K562 (cell line): Measurements from ENCODE around the gene P4HB. TPM values are rescaled to one million over a fixed set of nuclear protein-coding genes. Genes with fewer than 3 reads are reported as not detected.

ENCODE experiments used
- CBX1 ChIP-seq: sonication (generic); IDR thresholded peaks from 2 replicates; pipeline ENCODE4 v1.6.1; 2016; ENCODE audit warnings: antibody characterized with exemption, low read depth, mild to moderate bottlenecking
- DMBX1 ChIP-seq: fragments of 250-450 bp; sonication (Bioruptor Pico); IDR thresholded peaks from 2 replicates; pipeline ENCODE4 v1.8.0; 2022; ENCODE audit warnings: inconsistent platforms, mild to moderate bottlenecking, moderate library complexity, borderline replicate concordance
- ETV1 ChIP-seq: fragments of 450-650 bp; conservative IDR thresholded peaks from 2 replicates; pipeline ENCODE4 v1.6.1; 2016; ENCODE audit warnings: missing genetic modification characterization, control low read depth, low read depth, missing compliant biosample characterization
- FOXK2 ChIP-seq, 2 experiments: fragments of 450-650 bp; IDR thresholded peaks in 1 of 2; conservative IDR thresholded peaks in 1 of 2; 2 replicates each; pipeline ENCODE4 v1.6.1; 2016; ENCODE audit warnings: low read depth in 2 of 2, mild to moderate bottlenecking in 1 of 2
- GATA2 ChIP-seq: sonication (generic); formaldehyde crosslinking; IDR thresholded peaks from 2 replicates; pipeline ENCODE4 v1.4.0; 2020; ENCODE audit warnings: mild to moderate bottlenecking, missing genetic modification reagents
- KDM5B ChIP-seq: fragments of 200-600 bp; sonication (generic); IDR thresholded peaks from 2 replicates; pipeline ENCODE4 v1.6.1; 2012; ENCODE audit warnings: low read depth, mild to moderate bottlenecking, moderate library complexity, low read length, control low read depth, inconsistent platforms; ENCODE audit not compliant: insufficient replicate concordance
- MCM5 ChIP-seq: fragments of 450-650 bp; IDR thresholded peaks from 2 replicates; pipeline ENCODE4 v1.6.1; 2016; ENCODE audit warnings: low read depth
- MYNN ChIP-seq, 2 experiments: sonication (generic); formaldehyde crosslinking in 1 of 2; IDR thresholded peaks; 2 replicates each; pipeline versions ENCODE4 v1.5.0 to v1.6.1; 2016 to 2020; ENCODE audit warnings: antibody characterized with exemption in 1 of 2, missing genetic modification reagents in 1 of 2
- NCOA1 ChIP-seq: fragments of 450-650 bp; IDR thresholded peaks from 2 replicates; pipeline ENCODE4 v1.6.1; 2016; ENCODE audit warnings: low read depth
- NEUROD1 ChIP-seq: fragments of 150-350 bp; IDR thresholded peaks from 2 replicates; pipeline ENCODE4 v1.6.1; 2014; ENCODE audit warnings: borderline replicate concordance, low read length, low read depth; ENCODE audit not compliant: partially characterized antibody
- PCBP1 ChIP-seq: fragments of 200-400 bp; formaldehyde crosslinking; IDR thresholded peaks from 2 replicates; pipeline ENCODE4 v1.6.1; 2018; ENCODE audit warnings: mild to moderate bottlenecking, low read depth, low read length; ENCODE audit not compliant: poor library complexity, severe bottlenecking
- PML ChIP-seq: IDR thresholded peaks from 2 replicates; pipeline ENCODE4 v1.6.1; 2012; ENCODE audit warnings: low read length, inconsistent platforms
- POLR3G ChIP-seq: IDR thresholded peaks from 2 replicates; pipeline ENCODE4 v1.6.1; 2011; ENCODE audit not compliant: insufficient read length, insufficient replicate concordance; ENCODE audit errors: extremely low read depth
- SETDB1 ChIP-seq: IDR thresholded peaks from one replicate; pipeline ENCODE4 v1.6.1; 2012; ENCODE audit warnings: low read length, control low read depth, inconsistent platforms
- TRIM28 ChIP-seq: fragments of 450-650 bp; IDR thresholded peaks from 2 replicates; pipeline ENCODE4 v1.6.1; 2017
- ZNF23 ChIP-seq: fragments of 250-450 bp; sonication (Bioruptor Pico); IDR thresholded peaks from 2 replicates; pipeline ENCODE4 v1.4.0; 2020; ENCODE audit warnings: mild to moderate bottlenecking
- ZNF263 ChIP-seq: sonication (generic); formaldehyde crosslinking; IDR thresholded peaks from 2 replicates; pipeline ENCODE4 v1.8.0; 2022; ENCODE audit warnings: mild to moderate bottlenecking, missing genetic modification reagents, borderline replicate concordance
- ZNF282 ChIP-seq: sonication (generic); formaldehyde crosslinking; IDR thresholded peaks from 2 replicates; pipeline ENCODE4 v1.8.1; 2023; ENCODE audit warnings: missing genetic modification reagents
- ZNF324 ChIP-seq: fragments of 250-450 bp; sonication (Bioruptor Pico); IDR thresholded peaks from 2 replicates; pipeline ENCODE4 v1.4.0; 2020; ENCODE audit warnings: mild to moderate bottlenecking
- ZNF668 ChIP-seq: fragments of 250-450 bp; sonication (Bioruptor Pico); IDR thresholded peaks from 2 replicates; pipeline ENCODE4 v1.8.0; 2022; ENCODE audit warnings: mild to moderate bottlenecking, inconsistent platforms
- polyA plus RNA-seq, 8 experiments: library from polyadenylated mRNA; depleted of rRNA in 4 of 8; stranded (reverse) in 5 of 8; unstranded in 3 of 8; fragments of >200 nt; fragmentation: Nextera tagmentation in 2 of 8; fragmentation: Illumina TruSeq in 1 of 8; extraction: Ambion mirVana in 2 of 8; extraction: Trizol in 1 of 8; gene quantifications; 2 replicates each; pipeline versions ENCODE4 v1.2.1 to v1.2.3, GENCODE V29; 2011 to 2014; ENCODE audit warnings: inconsistent platforms in 1 of 8, missing spikeins in 1 of 8
- total RNA-seq, 7 experiments: library from RNA; depleted of rRNA in 6 of 7; stranded (reverse); fragments of >200 nt in 6 of 7; fragmentation: Illumina TruSeq in 2 of 7; extraction: Trizol in 2 of 7; gene quantifications; 2 replicates each; pipeline versions ENCODE4 v1.2.1 to v1.2.3, GENCODE V29; 2011 to 2021; ENCODE audit warnings: low replicate concordance in 1 of 7
- TF ChIP-seq, protein P1 (sequence below): fragments of 450-650 bp; IDR thresholded peaks from 2 replicates; pipeline ENCODE4 v1.6.1; 2014; ENCODE audit warnings: low read depth, mild to moderate bottlenecking, moderate library complexity, borderline replicate concordance
- TF ChIP-seq, protein P2 (sequence below): sonication (generic); formaldehyde crosslinking; IDR thresholded peaks from 2 replicates; pipeline ENCODE4 v1.4.0; 2020; ENCODE audit warnings: mild to moderate bottlenecking, missing genetic modification reagents
- TF ChIP-seq, protein P3 (sequence below): fragments of 250-450 bp; sonication (Bioruptor Pico); IDR thresholded peaks from 2 replicates; pipeline ENCODE4 v1.4.0; 2020; ENCODE audit warnings: mild to moderate bottlenecking, moderate library complexity

The P4HB gene
- total and polyA plus RNA-seq, 9 of the 15 experiments (the other 6 are each of a cell fraction or from before 2014, with no cell fraction given): 4.4 to 645 (median 325) TPM

DNA sequence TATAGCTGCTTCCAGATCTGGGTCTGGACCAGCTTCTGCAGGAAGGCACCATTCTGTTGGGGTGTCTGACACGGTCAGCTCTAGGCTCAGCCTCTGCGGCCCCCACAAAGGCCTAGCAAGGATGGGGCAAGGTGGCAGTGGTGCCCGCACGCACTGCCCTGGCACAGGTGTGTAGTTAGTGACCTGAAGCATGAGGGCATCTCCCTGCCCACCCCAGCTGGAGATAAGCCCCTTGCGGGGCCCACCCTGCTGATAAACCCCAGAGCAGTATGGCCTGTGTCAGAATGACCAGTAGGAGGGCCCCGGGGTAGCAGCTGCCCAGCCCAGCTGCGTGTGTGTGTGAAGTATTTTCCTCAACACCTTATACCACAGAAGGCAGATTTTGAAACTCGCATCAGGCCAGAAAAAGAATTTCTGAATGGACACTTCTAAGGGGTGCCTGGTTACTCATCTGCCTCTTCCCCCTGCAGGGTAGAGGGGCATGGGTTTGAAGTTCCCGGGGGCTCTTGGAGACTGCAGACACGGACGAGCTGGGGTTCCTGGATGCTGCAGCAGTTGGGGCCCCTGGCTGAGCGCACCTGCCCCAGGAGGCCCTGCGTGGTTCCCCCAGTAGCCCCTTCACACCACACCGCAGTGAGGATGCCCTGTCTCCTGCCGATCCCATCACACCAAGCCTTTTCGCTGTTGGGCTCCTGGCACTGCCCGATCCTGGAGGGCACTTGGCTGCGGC lies 6.3 kb upstream of the P4HB start (continued):
- TF ChIP-seq ZNF282 (CRISPR knock-in tag) (no peak), MCM5 (no peak), NCOA1 (no peak), ZNF324 (no peak), TRIM28 (no peak), ZNF668 (CRISPR knock-in tag) (no peak), NEUROD1 (no peak), PCBP1 (no peak), ETV1 (tag) (no peak), FOXK2 (conservative IDR thresholded peaks at IDR 0.05 in 1 of 2, IDR thresholded peaks at IDR 0.05 in 1 of 2; ENCODE audit: low read depth in 2 of 2) (no peak), ZNF23 (CRISPR knock-in tag) (no peak), PML (peak; percentile 19), SETDB1 (no peak), CBX1 (no peak; the same call in none of the 2 replicates), MYNN (IDR thresholded peaks at IDR 0.05) (peak; percentile 89), MYNN (CRISPR knock-in tag; IDR thresholded peaks at IDR 0.05) (no peak), GATA2 (no peak), KDM5B (no peak), ZNF263 (no peak), POLR3G (no peak), DMBX1 (CRISPR knock-in tag) (no peak)
- TF ChIP-seq, protein P1, sequence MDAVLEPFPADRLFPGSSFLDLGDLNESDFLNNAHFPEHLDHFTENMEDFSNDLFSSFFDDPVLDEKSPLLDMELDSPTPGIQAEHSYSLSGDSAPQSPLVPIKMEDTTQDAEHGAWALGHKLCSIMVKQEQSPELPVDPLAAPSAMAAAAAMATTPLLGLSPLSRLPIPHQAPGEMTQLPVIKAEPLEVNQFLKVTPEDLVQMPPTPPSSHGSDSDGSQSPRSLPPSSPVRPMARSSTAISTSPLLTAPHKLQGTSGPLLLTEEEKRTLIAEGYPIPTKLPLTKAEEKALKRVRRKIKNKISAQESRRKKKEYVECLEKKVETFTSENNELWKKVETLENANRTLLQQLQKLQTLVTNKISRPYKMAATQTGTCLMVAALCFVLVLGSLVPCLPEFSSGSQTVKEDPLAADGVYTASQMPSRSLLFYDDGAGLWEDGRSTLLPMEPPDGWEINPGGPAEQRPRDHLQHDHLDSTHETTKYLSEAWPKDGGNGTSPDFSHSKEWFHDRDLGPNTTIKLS: no peak
- TF ChIP-seq, protein P2, sequence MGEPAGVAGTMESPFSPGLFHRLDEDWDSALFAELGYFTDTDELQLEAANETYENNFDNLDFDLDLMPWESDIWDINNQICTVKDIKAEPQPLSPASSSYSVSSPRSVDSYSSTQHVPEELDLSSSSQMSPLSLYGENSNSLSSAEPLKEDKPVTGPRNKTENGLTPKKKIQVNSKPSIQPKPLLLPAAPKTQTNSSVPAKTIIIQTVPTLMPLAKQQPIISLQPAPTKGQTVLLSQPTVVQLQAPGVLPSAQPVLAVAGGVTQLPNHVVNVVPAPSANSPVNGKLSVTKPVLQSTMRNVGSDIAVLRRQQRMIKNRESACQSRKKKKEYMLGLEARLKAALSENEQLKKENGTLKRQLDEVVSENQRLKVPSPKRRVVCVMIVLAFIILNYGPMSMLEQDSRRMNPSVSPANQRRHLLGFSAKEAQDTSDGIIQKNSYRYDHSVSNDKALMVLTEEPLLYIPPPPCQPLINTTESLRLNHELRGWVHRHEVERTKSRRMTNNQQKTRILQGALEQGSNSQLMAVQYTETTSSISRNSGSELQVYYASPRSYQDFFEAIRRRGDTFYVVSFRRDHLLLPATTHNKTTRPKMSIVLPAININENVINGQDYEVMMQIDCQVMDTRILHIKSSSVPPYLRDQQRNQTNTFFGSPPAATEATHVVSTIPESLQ (CRISPR knock-in tag): no peak
- TF ChIP-seq, protein P3, sequence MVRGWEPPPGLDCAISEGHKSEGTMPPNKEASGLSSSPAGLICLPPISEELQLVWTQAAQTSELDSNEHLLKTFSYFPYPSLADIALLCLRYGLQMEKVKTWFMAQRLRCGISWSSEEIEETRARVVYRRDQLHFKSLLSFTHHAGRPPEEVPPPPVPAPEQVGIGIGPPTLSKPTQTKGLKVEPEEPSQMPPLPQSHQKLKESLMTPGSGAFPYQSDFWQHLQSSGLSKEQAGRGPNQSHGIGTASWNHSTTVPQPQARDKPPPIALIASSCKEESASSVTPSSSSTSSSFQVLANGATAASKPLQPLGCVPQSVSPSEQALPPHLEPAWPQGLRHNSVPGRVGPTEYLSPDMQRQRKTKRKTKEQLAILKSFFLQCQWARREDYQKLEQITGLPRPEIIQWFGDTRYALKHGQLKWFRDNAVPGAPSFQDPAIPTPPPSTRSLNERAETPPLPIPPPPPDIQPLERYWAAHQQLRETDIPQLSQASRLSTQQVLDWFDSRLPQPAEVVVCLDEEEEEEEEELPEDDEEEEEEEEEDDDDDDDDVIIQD (CRISPR knock-in tag): no peak
